Coronary artery (tissue), 2 donors: ENCODE data around the gene TREML4.

Experiments
- DNase-seq: peaks from one replicate; pipeline ENCODE4 v3.0.0-alpha.2; 2017; ENCODE audit warnings: low spot score
- H3K27ac ChIP-seq, 2 donors: fragments of 200-600 bp; sonication (generic); one replicate each; pipeline ENCODE4 v1.5.1; 2016 to 2019
- H3K4me3 ChIP-seq: fragments of 200-600 bp; sonication (generic); 2 replicates; pipeline ENCODE4 v1.5.1; 2016; ENCODE audit warnings: mild to moderate bottlenecking, moderate library complexity
- TF ChIP-seq, protein P1 (sequence below): fragments of 200-600 bp; sonication (generic); IDR thresholded peaks from one replicate; pipeline ENCODE4 v1.5.1; 2019; ENCODE audit warnings: antibody characterized with exemption

The TREML4 gene

DNA sequence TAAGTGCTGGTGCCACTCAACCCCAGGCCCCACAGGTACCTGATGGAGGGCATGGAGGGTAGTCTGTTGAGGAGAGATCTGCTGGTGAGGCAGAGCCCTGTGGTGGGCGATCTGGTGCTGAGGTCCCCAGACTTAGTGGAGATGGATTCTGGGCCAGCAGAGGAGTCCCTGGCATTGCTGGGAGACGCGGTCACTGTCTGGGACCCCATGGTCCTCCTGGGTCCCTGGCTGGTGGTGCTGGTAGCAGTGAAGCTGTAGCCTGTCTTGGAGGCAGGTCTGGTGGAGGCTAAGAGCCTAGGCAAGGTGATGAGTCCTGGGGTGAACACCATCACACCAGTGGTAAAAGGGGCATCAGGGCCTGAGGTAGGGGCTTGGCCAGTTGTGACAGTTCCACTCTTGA, 33.8 kb upstream of the TREML4 start:
- H3K27ac ChIP-seq, result no peak overlapping the region
- H3K4me3 ChIP-seq, result no peak overlapping the region
- TF ChIP-seq, protein P1, sequence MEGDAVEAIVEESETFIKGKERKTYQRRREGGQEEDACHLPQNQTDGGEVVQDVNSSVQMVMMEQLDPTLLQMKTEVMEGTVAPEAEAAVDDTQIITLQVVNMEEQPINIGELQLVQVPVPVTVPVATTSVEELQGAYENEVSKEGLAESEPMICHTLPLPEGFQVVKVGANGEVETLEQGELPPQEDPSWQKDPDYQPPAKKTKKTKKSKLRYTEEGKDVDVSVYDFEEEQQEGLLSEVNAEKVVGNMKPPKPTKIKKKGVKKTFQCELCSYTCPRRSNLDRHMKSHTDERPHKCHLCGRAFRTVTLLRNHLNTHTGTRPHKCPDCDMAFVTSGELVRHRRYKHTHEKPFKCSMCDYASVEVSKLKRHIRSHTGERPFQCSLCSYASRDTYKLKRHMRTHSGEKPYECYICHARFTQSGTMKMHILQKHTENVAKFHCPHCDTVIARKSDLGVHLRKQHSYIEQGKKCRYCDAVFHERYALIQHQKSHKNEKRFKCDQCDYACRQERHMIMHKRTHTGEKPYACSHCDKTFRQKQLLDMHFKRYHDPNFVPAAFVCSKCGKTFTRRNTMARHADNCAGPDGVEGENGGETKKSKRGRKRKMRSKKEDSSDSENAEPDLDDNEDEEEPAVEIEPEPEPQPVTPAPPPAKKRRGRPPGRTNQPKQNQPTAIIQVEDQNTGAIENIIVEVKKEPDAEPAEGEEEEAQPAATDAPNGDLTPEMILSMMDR, result no peak
- DNase-seq, result no peak

DNA sequence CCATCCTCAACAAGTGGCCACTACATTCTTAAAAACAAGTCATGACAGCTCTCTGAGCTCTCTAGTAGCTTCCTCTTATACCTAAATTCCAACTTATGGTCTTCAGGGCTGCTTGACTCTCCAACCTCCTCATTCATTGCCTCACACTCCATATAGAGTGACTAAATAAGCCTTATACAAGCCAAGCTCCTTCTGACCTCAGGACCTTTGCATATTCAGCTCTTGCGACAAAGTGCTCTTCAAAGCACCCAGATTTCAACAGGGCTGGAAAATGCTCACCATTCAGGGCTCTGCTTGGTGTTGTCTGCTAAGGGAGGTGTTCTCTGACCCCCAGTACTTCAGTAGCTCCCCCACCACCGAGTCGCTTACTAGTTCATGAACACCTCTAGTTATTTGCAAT, 30.9 kb upstream of the TREML4 start:
- TF ChIP-seq, protein P1, result no peak
- Histone ChIP-seq H3K27ac (no peak overlapping the region), H3K4me3 (no peak overlapping the region)
- DNase-seq, result no peak

DNA sequence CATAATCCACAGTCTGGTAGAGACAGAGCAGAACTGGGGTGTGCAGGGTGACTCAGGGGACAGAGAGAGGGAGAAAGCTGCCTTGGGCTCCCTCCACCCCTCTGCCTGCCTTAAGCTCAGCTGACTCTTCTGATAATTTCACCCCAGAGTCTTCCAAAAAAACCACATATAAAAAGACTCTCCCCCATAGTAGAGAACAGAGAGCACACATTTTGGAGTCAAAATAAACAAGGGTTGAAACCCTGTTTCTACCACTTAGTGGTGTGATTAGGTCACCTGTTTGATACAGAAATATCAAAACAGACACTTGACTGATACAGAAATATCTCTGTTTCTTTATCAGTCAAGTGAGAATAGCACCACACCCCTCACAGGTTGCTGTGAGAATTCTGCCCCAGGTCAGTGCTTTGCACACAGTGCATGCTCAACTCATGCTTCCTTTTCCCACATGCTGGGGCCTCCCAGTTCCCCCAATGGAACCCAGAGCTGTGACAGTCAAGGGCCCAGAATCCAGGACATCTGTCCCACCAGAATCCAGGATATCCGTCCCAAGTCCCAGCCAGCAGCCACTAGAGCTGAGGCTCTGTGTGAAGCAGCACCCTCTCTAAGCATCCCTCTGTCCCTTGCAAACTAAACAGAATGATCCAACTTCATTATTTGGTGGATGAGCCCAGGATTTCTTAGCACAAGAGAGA, 28.4 kb upstream of the TREML4 start:
- DNase-seq, result no peak
- TF ChIP-seq, protein P1, result no peak
- Histone ChIP-seq H3K4me3 (no peak overlapping the region), H3K27ac (no peak overlapping the region)

DNA sequence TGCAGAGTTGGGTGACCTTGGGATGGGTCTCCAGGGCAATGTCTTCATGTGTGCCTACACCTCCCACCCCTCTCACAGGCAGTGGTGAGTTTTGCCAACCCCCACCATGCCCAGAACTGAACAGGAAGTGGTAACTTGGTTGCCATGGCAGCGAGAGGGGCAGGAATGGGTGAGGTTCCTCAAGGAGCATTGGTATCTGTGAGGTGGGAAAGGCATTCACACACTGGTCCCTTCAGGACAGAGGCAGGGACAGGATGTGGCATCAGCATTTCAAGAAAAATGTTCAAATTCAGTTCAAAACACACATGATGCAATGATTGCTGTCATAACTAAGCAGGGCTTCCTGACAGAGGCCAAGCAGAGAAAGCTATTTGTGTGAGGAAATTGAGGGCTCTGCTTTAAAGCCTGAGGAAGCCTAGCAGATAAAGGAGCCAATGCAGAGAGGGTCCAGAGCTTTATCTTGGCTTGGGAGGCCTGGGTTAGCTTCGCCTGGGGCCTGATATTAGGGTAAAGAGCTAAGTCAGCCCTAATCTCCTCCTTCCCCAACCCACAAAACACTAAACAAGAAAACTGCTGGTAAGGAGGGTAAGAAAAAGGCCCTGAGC, 27.8 kb upstream of the TREML4 start:
- Histone ChIP-seq H3K27ac (peak overlapping the region in 1 of 2 donors; percentile 59), H3K4me3 (no peak overlapping the region)
- TF ChIP-seq, protein P1, result no peak
- no peak for DNase-seq

DNA sequence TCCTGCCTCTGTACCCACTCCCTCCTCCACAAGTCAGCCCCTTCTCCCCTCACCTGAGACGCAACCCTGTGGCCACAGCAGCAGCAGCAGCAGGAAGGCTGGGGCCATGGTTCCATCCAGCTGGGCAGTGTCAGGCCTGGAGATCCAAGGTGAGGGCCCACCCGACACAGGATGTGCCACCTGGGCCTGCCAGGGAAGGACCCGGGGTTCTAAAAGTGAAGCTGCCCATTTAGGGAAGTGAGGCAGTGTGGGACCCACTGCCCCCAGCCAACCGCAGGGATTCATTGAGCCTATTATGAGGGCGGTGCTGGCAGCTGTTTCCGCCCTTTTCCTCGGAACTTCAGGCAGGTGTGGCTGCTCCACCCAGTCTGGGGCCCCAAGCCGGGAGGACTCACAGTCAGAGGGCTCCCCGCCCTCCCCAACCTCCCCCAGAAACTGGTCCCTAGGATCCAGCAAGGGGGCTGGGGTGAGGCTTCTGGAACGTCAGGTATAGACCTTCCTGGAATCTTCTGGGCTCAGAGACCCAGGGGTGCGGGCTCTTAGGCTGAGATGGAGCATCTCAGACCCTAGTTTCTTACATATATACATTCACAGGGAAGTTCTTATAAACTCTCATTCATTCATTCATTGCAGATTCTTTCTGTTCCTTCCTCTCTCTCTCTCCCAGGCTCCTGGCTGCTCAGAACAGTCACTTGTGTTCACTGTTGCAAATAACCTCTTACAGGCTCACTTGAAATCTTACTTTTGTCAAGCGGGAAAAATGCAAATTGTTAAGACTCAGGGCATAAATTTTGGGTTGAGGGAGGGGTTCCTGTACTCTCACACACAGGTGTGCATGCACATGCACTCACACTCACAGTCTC, 27.0 kb upstream of the TREML4 start, which contains the start of gene TREML2:
TREML2 (minus strand) TSS at position 249 of the 863 bp plus-strand sequence; CDS start at position 108, 141 bp downstream.
- Histone ChIP-seq H3K4me3 (no peak within 1 kb of the TSS), H3K27ac (peak within 1 kb of the TSS in 1 of 2 donors; percentile 59)
- DNase-seq, result no peak
- TF ChIP-seq, protein P1, result no peak

DNA sequence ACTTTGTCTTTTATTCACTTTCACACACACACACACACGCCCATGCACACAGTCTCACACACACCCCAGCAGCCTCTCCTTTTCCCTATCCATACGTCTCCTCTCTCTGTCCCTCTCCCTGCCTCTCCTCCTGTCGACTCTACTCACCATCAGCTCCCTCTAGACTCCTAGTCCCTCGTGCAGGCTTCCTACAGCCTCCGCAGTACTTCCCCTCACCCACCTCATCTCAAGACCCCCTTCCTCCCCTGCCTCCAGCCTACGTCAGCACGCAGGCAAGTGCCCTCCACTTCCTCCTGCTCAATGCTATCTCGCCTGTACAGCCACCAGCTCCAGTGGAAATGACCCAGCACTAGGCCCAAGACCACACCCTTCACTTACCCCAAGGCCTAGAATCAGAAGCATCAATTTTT, 26.4 kb upstream of the TREML4 start:
- H3K27ac ChIP-seq, result no peak overlapping the region
- no peak overlapping the region for H3K4me3 ChIP-seq
- TF ChIP-seq, protein P1, result no peak
- no peak for DNase-seq
